A172 (cell line): Measurements from ENCODE around the gene GALNT8. TPM values are rescaled to one million over a fixed set of nuclear protein-coding genes. Genes with fewer than 3 reads are reported as not detected.

Source experiments
- DNase-seq: peaks from one replicate; pipeline ENCODE4 v3.0.0-alpha.2; 2015; ENCODE audit warnings: low spot score
- total RNA-seq: library from RNA; depleted of rRNA; stranded (reverse); fragments of >200 nt; shearing (Covaris generic); gene quantifications from 2 replicates; pipeline ENCODE4 v1.2.3, GENCODE V29; 2014

GALNT8 gene
- total RNA-seq, 1 experiment from 2014 or later: not detected

DNA sequence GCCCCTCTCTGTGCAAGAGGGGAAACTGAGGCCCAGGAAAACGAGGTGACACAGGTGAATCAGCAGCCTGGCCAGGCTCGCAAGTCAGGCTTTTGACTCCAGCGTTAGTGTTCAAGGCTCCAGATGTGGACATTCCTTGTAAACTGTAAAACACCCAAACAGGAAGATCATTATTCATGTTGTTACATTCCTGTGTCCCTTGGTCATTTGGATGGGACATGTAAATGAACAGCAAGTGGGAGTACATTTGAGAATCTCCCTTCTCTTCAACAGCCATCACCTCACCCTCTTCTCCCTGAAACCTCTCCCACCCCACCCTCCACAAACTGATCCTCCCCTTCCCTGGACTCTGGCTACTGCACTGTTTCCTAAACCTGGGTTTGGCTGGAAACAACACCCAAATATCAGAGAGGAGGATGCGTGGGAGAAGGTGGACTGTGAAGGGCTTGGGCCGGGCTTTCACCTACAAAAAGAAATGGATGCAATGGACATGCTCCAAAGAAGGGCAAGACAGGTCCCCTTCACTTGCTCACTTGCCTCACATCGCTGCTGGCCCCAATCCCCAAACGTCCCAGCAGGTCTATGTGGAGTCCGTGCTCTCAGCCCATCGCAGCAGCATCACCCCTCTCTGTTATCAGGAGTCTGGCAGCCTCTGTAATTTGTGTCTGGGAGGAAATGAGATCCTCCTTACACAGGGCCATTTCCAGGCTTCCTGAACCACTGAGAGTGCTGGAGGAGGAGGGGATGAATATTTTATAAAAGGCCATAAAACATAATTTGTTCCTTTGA lies 76.7 kb downstream of the GALNT8 start:
- no peak for DNase-seq

DNA sequence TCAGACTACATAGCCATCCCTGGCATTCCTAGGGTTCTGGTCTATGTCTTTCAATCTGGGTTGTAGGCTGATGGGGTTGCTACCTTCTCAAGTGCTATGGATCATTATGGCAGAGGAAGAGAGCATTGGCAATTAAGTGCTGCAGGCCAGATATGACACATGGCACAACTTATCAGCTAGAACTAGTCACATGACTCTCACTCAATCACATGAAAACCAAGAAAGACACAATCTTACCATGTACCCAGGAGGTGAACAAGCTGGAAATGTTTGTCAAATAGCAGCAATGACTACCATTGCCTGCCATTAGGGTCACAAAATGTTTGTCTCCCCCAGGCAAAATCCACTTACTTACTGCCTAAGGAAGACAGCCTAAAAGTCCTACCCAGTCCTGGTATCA lies 80.4 kb downstream of the GALNT8 start:
- no peak for DNase-seq

DNA sequence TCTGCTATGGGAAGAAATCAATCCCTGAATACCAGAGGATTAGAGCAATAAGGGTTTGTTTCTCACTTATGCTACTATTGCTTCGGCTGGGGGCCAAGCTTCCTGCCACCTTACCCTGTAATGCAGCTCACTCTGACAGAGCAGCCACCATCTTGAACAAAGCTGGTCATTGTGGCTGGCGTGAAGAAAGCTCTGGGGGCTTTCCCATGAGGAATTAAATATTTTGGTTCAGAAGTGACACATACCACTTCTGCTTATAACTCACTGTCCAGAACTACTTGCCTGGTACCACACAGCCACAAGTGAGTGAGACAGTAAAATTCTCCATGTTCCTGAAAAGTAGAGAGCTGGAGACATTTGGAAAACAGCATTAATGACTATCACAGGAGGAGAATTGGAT lies 82.6 kb downstream of the GALNT8 start:
- DNase-seq: no peak

DNA sequence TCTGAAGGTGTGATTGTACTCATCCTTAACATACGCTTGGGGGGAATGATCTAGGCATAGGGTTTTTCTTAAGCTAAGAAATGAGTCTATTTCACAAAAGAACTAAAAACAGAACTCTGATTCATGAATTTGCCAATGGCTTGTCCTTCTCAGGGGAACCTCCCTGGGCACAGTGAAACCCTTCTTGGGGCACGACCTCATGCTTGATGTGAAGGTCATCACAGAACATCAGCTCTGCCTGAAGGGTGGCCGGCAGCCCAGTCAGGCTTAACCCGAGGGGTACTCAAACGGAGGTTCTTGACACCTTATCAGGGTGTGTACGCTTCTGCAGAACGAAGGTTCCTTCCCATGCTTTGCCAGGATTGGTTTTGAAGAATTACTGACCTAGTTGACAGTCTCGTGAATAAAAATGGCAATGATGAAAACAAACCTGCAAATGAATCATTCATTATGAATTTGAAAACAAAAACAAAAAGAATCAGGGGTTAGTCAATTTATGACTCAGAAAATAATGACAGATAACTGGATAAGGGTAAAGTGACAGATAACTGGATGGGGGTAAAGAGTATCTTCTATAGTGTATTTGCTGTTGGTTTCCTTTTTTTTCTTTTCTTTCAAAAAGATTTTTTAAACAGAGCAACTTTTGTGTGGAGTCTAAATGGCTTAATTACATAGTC lies 86.4 kb downstream of the GALNT8 start:
- no peak for DNase-seq

DNA sequence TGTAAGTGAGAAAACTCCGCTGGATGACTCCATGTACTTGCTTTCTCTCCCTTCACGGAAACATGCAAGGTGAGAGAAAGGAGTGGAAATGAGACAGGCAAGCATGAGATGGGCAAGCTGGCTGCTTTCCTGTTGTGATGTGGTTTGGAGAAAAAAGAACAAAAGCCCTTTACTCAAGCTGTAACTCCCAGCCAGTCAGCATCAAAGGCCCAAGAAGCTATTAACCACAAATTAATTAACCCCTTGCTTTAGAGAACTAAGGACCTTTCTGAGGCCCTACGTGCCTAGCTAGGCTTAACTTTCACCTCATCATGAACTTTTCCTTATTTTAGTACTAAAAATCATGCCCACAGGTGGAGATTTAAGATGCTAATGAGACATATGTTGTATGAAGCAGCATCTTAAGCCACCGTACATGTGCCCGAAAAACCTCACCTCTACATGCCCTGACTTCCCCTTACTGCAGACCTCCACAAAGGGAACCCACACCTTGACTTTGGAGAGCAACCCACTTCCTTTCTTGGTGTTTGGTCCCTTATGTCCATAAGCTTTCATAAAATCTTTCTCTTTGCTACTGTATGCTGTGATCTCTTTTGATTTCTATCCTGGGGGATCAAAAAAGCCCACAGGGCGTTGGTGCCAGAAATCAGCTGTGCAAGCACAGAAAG lies 87.0 kb downstream of the GALNT8 start:
- DNase-seq: no peak

DNA sequence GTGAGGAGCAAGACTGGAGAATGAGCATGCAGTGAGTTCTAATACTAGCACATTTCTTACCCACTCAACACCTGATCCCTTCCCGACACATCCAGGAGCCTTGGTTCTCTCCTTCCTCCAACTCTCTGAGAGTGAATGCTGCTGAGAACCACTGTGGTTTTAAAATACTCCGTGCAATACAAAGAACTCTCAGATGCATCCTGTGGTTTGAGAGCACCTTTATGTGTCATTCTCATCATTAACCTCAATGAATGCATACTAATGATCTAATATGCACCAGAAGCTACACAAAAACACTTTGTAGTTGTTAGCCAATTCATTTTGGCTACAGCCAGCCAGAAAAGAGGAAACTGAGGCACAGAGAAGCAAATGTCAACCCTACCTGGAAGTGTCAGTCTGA lies 87.6 kb downstream of the GALNT8 start:
- DNase-seq: no peak

DNA sequence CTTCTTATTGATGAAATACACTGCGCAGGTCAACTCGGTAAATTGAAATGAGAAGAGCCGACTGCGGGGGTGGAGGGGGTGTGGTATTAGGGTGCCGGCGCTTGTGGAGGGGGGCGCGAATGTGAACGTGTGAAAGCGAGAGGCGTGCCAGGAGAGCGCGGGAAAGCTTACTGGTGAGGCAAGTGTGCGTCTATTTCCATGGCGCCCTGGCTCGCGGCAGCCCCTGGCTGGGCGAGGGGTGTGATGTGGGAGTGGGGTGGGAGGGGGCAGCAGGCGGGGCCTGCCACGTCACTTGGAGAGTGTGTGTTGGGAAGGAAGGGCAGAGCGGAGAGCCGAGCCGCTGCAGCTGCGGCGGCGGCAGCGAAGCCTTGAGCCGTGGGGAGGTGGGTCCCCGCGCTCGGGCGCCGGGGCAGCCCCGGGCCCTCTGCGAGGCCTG lies 88.8 kb downstream of the GALNT8 start:
- no peak for DNase-seq

DNA sequence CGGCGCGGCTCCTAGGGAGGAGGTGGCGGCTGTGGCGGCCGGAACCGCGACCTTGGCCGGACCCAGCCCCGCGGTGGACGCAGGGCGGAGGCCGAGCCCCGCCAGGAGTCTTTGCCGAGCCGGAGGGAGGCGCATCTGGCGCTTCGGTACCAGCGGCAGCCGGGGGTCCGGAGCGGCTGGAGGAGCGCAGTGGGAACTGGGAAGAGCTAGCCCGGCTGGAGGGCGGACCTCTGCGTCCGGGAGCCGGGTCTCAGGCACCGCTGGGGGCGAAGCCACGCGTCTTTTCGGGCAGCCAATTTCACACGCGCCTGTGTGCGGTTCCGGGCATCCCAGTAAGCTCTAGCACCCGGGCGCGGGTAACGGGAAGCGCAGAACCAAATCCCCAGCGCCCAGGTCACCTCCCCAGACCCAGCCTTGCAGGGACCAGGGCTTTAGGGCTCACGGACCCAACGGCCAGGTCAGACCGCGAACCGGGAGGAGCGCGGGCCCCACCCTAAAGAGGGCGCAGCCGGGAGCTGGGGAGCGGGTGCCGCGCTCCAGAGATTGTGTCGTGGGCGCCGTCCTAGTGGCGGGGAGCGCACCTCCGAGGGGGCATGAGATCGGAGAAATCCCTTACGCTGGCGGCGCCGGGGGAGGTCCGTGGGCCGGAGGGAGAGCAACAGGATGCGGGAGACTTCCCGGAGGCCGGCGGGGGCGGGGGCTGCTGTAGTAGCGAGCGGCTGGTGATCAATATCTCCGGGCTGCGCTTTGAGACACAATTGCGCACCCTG lies 89.4 kb downstream of the GALNT8 start:
- DNase-seq: no peak

DNA sequence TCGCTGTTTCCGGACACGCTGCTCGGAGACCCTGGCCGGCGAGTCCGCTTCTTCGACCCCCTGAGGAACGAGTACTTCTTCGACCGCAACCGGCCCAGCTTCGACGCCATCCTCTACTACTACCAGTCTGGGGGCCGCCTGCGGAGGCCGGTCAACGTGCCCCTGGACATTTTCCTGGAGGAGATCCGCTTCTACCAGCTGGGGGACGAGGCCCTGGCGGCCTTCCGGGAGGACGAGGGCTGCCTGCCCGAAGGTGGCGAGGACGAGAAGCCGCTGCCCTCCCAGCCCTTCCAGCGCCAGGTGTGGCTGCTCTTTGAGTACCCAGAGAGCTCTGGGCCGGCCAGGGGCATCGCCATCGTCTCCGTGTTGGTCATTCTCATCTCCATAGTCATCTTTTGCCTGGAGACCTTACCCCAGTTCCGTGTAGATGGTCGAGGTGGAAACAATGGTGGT lies 90.0 kb downstream of the GALNT8 start:
- DNase-seq: no peak

DNA sequence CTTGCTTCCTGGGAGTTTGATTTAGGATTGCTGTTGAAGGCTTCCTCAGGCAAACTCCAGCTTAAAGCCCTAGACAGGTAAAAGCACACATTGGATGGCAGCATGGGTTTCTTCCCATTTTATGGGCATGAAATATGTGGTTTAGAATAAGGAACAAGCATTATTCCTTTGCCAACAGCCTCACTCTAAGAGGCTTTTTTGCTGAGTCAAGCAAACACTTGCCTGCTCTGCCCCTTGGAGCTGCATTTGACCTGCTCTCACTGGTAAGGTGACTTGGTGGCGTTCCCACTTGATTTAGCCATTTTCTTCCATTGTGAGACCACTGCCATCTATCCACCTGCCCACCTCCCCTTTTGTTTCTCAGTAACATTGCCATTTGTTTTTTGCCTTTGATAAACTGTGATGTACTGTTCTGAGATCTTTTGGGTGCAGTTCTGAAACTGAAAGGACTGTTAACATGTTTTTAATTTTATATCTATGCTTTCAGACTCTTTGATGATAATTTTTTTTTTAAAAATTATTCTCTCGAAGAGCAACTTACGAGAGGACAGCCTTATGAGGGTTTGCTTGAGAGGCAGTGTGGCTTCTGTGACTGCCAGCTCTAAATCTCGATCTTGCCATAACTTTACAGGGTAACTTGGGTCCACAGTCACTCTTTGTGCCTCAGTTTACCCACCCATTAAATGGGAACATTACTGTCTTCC lies 92.6 kb downstream of the GALNT8 start:
- no peak for DNase-seq

DNA sequence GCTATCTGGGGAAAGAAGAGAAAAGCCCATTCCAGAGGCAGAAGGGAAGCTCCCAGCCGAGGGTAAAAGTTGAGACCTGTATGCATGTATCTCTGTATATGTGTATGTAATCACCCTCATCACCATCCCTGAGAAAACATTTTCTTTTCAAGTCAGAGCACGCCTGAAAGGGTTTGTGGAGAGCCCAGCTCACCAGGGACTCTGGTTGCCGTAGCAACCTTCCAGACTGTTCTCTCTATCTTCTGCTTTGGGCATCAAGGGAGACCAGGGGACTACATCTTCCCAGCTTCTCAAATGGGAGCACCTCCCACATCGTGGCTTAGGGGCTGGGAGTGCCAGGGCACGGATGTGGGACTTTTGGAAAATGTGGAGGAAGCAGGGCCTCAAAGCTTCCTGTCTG lies 93.5 kb downstream of the GALNT8 start:
- no peak for DNase-seq

DNA sequence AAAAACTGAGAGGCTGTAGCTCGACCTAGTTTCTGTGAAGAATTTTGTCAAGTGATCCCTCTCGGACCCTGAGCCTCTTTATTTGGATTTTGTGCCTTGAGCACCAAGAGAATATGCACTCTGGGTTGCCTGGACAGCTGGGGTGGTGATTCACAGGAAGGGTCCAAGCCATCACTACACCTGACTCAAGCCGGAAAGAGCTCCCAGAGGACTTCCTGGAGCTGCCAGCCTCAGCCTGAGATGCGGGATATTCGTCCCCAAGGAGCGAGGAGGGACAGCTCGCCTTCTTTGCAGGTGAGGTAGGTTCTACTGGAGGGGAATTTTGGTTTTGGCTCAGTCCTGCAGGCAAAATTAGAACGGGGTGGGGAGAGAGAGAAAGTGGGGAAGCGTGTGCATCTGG lies 94.3 kb downstream of the GALNT8 start:
- DNase-seq: no peak

DNA sequence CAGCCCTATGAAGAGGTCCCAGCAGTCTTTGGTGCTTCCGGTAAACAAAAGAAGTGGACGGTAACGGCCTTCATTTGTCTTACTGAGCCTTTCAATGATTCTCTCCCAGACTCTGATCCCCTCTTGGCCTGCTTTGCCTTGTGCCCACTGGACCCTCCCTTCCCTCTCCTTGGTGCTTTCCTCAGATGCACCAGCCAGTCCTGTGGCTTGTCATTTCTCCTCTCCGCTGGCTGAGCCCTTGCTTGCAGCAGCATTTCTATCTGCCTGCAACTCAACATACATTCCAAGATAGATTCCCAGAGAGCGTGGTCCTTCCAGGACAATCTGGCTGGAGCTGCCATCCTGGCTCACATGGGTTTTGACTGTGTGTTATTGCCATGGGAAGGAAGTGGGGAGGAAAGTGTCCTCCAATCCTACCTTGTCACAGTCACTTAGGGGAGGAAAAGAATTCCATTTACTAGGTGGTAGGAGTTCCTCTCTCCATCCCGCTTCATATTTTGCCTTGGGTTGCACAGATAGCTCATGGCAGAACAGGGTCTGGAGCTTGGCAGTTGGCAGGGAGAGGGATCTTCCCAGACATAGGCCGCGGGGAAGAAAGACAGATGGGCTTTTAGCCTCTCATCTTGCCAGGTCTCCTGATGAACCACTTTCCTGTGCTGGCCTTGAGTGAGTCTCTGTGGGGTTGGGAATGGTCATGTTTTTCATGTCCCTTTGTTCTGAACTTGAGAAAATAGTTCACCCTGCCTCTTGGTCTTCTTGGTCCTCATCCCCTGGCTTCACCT lies 96.7 kb downstream of the GALNT8 start:
- no peak for DNase-seq

DNA sequence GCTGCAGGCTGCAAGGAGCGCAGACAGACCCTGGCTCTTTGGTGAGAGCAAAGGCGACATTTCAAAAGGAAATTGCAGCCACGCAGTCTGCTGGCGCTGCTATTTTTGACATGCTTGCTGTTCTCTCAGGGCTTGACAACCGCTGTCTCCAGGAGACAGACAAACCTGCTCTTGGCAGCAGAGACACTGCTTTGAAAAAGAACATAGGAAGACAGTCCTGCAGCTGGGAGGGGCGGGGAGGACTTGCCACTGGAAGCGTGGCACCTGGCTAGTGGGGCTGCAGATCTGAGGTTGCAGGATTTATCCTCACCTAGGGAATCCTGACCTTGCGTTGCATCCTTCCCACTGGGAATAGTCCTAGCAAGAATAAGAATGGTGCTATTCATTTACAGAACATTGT lies 97.7 kb downstream of the GALNT8 start:
- no peak for DNase-seq

DNA sequence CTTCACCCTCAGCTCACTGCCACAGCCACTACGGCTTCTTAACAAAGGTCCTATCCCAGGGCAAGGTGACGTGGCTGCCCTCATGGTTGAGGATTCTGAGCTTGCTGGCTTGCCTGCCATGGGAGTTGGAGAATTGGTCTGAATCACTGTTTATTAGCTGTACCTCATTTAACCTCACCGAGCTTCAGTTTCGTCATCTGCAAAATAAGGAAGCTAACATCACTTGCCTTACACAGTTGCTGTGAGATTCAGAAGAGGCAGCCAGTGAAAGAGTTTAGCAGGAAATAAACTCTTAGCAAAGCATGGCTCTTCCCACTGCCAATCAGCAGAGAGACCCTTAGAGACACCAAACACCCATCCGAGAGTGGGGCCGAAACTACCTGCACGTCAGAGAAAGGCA lies 99.5 kb downstream of the GALNT8 start:
- no peak for DNase-seq

DNA sequence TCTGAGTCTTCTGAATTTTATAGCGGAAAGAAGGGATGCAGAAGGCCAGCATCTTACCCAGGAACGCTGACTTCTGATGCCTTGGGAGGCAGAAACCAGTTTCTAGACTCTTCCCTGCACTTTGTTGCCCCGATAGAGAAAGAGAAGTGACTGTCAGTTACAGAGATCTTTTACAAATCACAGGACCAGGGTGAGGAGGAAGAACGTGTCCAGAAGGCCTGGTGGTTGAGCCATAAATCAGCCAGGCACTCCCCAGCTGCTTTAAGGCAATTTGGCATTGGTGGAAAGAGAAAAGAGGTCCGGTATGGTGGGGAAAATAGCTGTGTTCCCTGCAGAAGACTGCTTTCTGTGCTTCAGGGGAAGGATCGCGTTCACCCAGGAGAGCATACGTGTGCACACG lies 100.8 kb downstream of the GALNT8 start:
- DNase-seq: no peak
